NCI-H128 (cell line): ENCODE data around the gene DENND2C.
"Not testable (repeated sequence)": the region's sequence is repeated elsewhere in the genome, so short reads cannot be mapped to it uniquely, and the experiment has no call there.

Experiments
- DNase-seq: peaks from one replicate; lab custom pipeline; 2025; ENCODE audit not compliant: unreplicated experiment; lab: John Stamatoyannopoulos, UW

Gene DENND2C

GRCh38 chr1:114610546-114611245 lies 59.2 kb downstream of the DENND2C start:
- no peak for DNase-seq

DNA sequence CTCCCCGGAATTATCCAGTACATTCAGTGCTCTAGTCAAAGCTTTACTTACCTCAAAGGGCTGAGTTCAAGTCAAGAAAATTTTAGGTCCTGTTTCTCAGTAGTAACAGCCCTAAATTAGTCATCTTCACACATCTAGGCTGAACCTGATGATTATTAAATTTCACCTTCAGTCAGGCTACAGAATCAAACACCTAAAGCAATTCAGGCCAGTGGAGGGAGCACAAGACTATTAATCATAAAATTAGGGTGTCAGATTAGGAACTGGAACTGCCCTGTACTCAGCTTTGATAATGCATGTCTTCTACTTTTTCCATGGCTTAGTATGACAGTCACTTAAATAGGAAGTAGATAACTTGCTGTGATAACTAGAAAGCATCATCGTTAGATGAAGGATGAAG lies 60.0 kb downstream of the DENND2C start:
- no peak for DNase-seq

GRCh38 chr1:114609026-114609425 lies 60.8 kb downstream of the DENND2C start:
- no peak for DNase-seq

DNA sequence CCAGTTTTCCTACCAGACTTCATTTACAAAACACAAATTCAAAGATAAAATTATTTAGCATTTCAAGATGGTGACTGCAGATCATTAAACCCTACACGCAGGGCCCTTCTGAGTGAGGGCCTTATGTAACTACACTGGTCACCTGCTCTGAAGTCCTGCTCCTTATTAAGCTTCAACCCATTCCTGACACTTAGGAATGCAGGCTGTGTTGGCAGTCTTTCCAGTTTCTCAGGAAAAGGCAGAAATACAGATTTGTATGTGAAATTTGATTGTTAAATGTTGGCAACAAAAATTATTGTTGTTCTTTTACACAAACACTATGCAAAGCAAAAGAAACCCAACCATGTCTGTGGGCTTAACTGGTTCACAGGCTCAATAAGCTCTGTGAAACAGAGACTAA lies 62.6 kb downstream of the DENND2C start:
- DNase-seq = no peak

DNA sequence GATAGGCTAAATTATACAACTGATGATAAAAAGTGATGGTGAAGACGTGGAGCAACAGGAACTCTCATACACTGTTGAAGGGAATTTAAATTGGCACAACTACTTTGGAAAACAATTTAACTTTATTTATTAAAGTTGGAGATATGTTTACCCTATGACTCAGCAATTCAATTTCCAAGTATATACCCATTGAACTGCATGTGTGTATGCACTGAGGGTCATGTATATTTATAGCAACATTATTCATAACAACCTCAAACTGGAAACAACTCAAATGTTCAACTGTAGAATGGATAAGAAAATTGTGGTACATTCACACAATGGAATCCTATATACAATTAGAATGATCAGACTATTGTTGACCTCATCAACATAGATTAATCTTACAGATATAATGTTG lies 71.9 kb downstream of the DENND2C start:
- no peak for DNase-seq

DNA sequence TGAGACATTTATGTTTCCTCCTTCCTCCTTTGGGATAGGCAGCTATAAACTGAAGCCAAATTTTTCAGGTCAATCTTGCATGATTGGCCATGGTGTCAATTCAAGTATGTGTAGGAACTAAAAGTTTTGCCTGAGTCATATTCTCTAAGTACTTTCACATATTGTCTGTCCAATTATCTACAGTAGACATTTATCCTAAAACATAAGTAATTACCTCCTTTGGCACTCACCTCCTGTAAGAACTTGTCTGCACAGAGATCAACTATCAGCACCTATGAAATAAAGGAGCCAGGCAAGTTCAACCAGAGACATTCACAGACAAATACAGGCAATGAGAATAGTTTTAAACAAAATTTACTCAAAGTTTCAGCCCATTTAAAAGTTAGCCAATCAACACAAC lies 74.2 kb downstream of the DENND2C start:
- no peak for DNase-seq

- no peak for DNase-seq
Observed at GRCh38 chr1:114594046-114594445, 75.8 kb downstream of the DENND2C start.

DNA sequence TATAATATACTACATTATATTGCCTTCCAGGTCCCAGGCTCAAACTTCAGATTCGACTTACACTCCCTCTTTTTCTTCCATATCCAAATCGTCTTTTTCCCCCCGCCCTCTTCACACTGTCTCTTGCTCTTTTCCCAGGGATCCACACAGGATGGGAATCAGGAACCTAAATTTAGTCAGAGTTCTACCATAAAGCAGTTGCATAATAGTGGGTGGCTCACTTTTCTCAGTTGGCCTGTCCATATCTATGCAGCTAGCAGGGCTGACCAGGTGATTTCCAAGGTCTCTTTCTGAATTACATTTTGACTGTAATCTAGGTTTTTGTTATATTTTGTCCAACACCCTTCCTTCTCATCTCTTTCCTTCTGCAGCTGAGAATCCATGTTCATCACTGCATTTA lies 80.7 kb downstream of the DENND2C start:
- no peak for DNase-seq

GRCh38 chr1:114588196-114588689 lies 81.6 kb downstream of the DENND2C start:
- no peak for DNase-seq

DNA sequence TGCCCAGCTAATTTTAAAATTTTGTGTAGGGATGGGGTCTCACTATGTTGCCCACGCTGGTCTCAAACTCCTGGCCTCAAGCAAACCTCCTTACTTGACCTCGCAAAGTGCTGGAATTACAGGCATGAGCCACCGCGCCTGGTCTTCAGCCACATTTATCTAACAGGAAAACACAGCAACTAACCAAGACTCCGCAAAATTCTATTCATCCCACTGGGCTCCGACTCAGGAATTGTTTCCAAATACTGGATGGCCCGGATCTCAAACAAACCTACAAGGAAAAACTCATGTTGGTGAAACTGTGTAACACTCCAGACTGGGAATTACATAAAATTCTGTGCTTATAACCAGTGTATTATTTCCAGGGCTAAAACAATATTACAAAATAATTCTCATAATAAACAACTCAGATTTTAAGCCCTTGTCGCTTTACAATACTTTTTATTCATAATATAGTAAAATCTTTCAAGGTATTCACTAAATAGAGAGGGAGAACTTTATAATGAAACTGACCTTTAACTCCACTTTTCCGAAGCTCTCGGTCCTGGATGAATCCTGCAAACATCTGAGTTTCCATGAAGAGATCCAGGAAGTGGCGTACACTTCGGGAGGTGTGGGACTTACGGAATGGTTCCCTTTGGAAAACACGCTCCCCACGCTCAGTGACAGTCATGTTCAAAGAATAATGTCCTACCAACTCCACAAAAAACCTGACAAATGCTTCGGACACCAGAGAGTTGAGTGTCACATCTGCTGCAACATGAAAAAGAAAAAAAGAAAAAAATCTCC lies 82.5 kb downstream of the DENND2C start:
- DNase-seq = no peak

GRCh38 chr1:114586513-114587047 lies 83.3 kb downstream of the DENND2C start:
- no peak for DNase-seq

GRCh38 chr1:114585231-114585630 lies 84.6 kb downstream of the DENND2C start:
- DNase-seq = no peak

- DNase-seq = peak; percentile 93
Observed at GRCh38 chr1:114581335-114582287, 88.2 kb downstream of the DENND2C start, which contains the start of gene BCAS2. TSS of gene BCAS2 (minus strand) at chr1:114581615. CDS start at chr1:114581591, 24 bp downstream.

GRCh38 chr1:114574365-114574764 lies 95.5 kb downstream of the DENND2C start:
- DNase-seq = no peak

- no peak for DNase-seq
Observed at GRCh38 chr1:114564141-114564540, 105.7 kb downstream of the DENND2C start.

DNA sequence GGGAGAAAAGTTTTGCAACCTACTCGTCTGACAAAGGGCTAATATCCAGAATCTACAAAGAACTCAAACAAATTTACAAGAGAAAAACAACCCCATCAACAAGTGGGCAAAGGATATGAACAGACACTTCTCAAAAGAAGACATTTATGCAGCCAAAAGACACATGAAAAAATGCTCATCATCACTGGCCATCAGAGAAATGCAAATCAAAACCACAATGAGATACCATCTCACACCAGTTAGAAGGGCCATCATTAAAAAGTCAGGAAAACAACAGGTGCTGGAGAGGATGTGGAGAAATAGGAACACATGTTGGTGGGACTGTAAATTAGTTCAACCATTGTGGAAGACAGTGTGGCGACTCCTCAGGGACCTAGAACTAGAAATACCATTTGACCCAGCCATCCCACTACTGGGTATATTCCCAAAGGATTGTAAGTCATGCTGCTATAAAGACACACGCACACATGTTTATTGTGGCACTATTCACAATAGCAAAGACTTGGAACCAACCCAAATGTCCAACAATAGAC lies 106.8 kb downstream of the DENND2C start:
- DNase-seq = not testable (repeated sequence)

DNA sequence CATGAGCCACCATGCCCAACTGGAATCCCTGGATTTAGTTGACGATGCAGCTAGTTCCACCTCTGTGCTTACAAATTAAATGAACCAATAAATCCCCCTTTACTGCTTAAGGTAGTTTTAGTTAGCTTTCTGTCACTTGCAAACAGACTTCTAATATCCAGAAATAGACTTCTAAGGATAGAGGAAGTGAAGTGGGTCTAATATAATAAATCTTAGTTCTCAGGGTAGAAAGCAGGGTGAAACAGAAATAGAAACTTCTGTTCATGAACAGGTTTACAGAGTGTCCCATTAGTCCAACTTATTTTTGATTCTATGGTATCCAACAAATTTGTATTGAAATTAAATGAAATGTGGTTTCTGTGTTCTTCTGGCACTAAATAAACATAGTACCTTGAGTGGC lies 108.5 kb downstream of the DENND2C start:
- no peak for DNase-seq

DNA sequence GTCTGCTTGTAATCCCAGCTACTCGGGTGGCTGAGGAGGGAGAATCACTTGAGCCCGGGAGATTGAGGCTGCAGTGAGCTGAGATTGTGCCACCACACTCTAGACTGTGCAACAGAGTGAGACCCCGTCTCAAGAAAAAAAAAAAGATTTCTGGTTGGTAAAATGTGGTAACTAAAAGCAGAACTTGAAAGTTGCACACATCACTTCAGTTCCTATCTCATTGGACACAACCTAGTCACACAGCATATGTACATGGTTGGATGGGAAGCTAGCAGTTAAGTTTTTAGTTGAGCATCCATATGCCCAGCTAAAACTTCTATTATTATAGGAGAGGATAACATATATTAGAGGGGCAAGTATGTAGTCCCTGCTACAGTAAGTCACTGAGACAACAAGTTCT lies 110.5 kb downstream of the DENND2C start:
- DNase-seq = no peak

- no peak for DNase-seq
Observed at GRCh38 chr1:114558544-114558943, 111.3 kb downstream of the DENND2C start.

DNA sequence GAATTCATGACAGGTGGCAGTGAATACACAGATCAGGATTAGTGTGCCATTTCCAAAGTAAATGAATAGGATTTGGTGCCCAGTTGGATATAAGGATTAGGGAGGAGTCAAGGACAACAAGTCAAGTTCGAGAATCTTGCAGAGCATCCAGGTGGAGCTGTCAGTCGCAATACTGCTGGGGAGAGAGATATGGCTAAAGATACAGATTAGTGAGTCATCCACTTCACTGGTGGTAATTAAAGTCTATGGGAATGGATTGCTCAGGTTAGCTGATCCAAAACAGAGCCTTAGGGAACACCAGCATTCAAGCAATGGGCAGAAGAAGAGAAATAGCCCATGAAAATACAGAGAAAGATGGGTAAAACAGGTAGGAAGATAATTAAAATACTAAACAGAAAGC lies 115.3 kb downstream of the DENND2C start:
- DNase-seq = no peak
